ENCODE data around the gene UPK3BL1.
"Not testable (repeated sequence)": the region's sequence is repeated elsewhere in the genome, so short reads cannot be mapped to it uniquely, and the experiment has no call there.

Gene UPK3BL1

DNA sequence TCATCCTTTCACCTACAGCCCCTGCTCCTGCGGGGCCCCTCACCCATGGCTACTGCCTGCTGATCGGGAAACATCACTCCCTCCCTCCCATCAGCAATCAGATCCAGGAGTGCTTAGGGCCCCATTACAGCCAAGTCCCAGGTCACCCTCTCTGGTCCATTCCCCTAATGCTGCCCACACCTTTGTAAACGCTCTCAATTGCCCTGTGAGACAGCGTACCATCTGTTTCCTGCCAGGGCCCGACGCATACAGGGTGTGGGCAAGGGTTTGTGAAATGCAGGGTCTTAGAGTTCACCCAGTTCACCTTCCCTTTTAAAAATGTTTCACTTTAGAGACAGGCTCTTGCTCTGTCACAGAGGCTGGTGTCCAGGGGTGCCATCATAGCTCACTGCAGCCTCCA, 8.3 kb downstream of the UPK3BL1 start:
- not testable (repeated sequence) for DNase-seq (ENCODE audit: insufficient read length, low spot score); FAIRE-seq

DNA sequence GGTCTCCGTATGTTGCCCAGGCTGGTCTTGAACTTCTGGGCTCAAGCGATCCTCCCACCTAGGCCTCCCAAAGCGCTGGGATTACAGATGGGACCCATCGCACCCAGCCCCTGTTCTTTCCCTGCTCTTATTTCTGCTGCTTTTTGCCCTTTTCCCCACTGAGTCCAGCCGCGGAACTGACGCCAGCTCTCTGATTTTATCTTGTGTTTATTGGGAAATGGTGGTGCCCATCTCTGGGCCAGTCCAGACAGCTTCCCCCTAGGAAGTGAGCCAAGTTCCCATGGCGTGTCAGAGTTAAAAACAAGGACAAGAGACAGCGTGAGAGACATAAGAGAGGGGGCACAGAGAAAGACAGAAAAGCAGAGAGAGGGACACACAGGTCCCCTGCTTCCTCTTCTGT, 12.0 kb downstream of the UPK3BL1 start:
- not testable (repeated sequence) for FAIRE-seq; DNase-seq (ENCODE audit: insufficient read length, low spot score)

DNA sequence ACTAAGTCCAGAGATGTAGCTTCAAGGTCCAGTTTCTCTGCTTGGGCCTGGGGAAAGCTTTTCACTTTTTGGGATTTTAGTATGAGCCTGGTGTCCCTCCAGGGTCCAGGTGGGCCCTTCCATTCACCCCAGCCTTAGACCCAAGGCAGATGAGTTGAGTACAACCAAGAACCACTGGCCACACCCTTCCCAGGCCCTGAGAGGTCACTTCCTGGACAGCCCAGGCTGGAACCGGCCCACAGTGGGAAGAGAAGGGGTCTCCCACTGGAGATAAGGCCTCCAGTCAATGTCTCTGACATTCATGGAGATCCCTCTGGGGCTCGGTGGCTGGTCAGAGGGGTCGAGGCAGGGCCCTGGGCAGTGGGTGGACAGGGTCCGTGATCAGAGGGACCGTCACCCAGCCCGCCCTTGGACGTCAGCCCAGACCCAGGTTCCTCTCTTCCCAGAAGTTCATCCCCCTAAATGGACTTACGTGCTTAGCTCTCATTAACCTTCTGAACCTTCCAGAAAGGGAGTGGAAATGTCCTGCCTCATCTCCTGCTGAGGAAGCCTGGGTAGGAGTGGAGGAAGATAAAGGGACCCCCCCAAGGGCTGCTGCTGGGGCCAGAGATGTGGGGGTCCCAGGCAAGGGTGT, 15.2 kb downstream of the UPK3BL1 start:
- not testable (repeated sequence) for DNase-seq (ENCODE audit: insufficient read length, low spot score); FAIRE-seq

DNA sequence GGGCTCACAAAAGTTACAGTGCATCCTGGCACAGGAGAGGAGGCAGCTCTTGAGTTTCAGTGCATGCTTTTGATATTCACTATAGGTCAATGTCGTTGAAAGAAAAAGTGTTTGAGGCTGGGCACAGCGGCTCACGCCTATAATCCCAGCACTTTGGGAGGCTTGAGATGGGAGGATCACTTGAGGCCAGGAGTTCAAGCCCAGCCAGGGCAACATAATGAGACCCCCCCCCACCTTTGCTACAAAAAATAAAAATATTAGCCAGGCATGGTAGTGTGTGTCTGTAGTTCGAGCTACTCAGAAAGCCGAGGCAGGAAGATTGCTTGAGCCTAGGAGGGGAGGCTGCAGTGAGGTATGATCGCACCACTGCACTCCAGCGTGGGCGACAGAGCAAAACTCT, 24.5 kb downstream of the UPK3BL1 start:
- DNase-seq (ENCODE audit: insufficient read length, low spot score); FAIRE-seq: not testable (repeated sequence)

DNA sequence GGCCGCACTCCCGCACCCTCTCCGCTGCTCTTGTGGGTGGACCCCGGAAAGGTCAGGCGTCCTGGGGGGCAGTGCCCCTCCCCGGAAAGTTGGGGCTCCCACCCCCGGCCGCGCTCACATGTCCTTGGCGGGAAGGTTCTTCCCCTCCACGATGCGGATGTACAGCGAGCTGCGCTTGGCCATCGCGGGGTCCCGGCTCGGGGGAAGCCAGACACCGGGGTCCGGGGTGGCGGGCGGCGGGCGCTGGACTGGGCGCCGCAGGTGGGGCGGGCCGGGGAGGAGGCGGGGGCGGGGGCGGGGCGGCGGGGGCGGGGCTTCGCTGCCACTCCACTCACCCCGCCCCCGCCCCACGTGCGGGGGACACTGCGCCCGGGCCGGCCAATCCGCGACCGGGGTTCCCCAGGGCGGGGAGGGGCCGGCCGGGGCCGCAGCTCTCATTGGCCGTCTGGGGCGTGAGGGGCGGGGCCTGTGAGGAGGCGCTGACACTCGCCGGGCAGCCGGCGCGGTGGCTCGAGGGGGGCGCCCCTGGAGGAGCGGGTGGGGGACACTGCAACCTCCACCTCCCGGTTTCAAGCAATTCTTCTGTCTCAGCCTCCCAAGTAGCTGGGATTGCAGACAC, 26.0 kb downstream of the UPK3BL1 start, which contains the start of gene RASA4:
Gene RASA4 (minus strand): TSS at position 250 of the 619 bp plus-strand sequence. CDS start 67 bp downstream, at position 183.
- not testable (repeated sequence) for DNase-seq (ENCODE audit: insufficient read length, low spot score); FAIRE-seq

DNA sequence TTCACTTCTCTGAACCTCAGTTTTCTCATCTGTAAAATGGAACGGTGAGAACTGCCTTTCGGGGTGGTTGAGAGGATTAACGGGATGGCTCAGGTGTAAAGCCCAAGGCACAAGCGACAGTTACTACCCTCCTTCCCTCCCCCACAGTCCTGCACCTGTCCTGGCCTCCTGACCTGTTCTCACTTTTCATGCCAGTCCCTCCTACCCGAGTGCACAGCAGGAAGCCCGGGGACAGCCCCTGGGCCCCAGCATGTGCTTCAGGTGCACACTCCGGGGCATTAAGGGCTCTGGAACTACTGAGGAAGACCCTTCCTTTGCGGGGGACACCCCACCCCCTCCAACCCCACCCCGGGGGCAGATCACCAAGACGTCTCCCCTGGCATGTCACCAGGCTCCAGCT, 26.7 kb downstream of the UPK3BL1 start:
- DNase-seq (ENCODE audit: insufficient read length, low spot score); FAIRE-seq: not testable (repeated sequence)

DNA sequence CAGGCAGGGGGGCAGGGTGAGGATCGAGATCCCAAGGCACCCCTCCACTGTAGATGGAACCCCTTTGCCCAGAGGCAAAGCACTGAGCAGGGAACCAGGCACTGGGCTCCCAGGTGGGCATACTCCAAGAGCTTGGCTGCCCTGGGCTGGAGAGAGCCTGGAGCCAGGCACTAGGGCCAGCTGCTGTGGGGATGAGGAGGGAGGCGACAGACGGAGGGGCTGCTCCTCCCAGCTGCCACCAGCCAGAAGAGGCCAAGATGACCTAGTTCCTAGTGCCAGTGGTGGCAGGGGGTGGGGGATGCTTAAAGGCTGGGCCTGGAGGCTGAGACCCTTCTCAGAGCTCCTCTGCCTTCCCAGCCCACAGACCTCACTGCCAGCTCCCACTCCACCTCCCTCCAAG, 27.7 kb downstream of the UPK3BL1 start:
- DNase-seq (ENCODE audit: insufficient read length, low spot score); FAIRE-seq: not testable (repeated sequence)

DNA sequence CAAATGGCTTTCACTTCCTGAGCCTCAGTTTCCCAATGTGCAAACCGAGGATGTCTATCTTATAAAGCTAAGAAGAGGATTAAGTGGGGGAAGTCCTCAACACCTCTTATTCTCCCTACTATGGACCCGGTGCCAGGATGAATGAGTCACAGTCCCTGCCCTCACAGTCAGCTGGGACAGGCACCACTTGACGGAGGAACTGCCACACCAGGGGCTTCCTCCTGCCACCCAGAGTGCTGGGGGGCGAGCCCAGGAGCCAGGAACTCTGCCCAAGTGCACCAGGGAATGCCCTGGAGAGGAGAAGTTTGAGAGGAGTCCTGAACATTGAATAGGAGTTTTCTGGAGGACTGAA, 28.3 kb downstream of the UPK3BL1 start:
- not testable (repeated sequence) for DNase-seq (ENCODE audit: insufficient read length, low spot score); FAIRE-seq

DNA sequence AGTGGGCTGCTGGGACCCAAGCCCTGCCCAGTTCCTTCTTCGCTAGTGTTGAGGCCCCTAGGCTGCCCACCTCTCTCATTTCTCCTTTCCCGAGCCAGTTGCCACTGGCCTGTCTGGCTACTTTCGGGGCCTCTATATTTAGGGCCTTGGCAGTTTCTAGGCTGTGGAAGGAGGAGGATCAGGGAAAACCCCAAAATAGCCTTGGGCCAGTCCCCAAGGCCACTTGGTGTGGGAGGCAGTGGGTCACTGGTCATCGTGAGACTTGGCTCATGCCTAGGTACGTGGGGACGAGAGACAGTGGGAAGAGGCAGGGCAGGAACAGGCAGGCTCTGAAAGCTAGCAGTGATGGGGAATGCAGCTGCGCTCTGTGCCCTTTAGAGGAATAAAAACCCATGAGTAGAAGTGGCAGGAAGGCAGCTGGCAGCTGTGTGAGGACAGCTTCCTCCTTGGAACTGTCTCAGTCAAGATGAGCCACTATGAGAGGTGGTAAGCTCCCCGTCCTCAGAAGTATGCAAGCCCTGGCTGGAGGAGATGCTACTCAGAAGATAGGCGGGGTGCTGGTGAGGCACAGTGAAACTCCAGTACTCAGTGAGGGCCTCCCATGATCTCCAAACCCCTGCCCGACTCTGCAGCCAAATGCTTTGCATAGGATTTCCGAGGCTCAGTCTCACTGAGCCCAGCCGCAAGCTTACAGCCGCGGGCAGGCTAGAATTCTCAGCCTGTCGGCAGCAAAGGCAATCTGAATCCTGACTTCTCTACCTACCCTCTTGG, 28.8 kb downstream of the UPK3BL1 start:
- not testable (repeated sequence) for DNase-seq (ENCODE audit: insufficient read length, low spot score); FAIRE-seq

DNA sequence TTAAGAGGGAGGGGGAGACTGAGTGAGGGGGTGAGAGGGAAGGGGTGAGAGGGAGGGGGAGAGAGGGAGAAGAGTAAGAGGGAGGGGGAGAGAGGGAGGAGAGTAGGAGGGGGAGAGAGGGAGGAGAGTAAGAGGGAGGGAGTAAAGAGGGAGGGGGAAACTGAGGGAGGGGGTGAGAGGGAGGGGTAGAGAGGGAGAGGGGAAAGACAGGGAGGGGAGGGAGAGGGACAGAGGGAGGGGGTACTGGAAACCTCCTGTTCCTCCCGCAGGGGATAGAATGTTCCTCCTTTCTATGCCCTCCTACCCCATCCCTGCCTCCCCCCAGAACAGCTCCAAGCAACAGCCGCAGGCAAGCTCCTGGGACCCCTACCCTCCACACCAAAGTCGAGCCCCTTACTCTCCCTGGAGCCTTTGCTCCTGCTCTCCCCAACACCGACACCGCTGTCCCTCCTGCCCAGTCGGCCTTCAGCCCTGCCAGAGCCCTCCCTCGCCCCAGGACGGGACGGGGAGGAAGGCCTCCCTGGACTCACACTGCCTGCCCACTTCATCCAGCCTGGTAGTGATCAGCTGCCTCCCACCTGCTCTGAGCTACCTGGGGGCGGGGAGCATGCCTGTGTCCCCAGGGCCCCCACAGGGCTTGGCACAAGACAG, 30.8 kb downstream of the UPK3BL1 start:
- DNase-seq (ENCODE audit: insufficient read length, low spot score); FAIRE-seq: not testable (repeated sequence)

DNA sequence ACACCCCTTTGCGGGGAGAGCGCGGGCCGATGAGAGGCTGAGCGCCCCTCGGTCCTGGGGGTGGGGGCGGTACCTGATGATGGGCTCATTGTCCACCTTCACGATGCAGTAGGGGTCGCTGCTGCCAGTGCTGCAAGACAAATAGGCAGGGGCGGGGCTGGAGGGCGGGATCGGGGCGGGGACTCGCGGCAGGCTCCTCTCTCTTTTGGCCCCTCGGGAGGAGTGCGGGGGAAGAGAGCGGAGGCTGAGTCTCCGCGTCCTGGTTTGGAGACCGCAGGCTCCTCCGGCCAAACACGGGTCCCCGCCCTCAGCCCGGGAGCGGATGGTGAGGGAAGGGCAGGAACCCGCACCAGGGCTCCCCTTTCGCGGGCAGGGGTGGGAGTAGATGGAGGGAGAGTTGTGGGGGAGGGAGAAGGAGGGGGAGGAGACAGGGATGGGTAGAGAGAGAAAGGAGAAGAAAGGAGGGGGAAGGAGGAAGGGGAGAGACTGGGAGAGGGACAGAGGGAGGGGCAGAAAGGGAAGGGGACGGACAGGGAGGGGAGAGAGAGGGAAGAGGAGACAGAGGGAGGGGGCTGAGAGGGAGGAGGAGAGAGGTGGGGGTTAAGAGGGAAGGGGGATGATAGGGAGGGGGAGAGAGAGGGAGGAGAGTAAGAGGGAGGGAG, 31.4 kb downstream of the UPK3BL1 start:
- not testable (repeated sequence) for FAIRE-seq

DNA sequence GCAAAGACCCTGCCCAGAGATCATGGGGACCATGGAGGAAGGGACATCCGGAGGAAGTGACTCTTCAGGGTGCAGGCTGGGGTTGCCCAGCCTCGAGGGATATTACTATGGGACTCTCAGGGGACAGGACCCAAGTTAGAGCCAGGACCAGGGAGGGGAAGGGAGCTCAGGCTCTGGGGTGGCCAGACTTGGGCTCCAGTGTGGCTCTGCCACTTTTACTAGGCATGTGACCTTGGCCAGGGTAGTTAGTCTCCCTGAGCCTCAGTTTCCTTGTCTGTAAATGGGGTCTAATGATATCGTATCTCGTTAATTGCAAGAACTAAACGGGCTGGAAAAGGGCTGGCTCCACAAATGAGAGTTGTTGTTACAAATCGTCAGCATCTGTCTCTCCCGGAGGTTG, 32.1 kb downstream of the UPK3BL1 start:
- DNase-seq (ENCODE audit: insufficient read length, low spot score); FAIRE-seq: not testable (repeated sequence)

More for the DNA sequence above, 31.4 kb downstream of the UPK3BL1 start:
- not testable (repeated sequence) for DNase-seq (ENCODE audit: insufficient read length, low spot score)

DNA sequence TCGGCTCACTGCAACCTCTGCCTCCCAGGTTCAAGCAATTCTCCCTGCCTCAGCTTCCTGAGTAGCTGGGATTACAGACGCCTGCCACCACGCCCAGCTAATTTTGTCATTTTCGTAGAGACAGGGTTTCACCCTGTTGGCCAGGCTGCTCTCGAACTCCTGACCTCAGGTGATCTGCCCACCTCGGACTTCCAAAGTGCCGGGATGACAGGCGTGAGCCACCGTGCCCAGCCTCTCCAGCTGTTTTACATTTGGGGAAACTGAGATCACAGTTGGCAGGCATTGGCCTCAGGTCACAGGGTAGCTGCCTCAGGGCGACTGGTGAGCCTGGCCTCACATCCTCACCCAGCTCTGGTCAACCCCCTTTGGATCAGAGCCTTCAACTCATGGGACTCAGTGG, 32.9 kb downstream of the UPK3BL1 start:
- FAIRE-seq; DNase-seq (ENCODE audit: insufficient read length, low spot score): not testable (repeated sequence)

DNA sequence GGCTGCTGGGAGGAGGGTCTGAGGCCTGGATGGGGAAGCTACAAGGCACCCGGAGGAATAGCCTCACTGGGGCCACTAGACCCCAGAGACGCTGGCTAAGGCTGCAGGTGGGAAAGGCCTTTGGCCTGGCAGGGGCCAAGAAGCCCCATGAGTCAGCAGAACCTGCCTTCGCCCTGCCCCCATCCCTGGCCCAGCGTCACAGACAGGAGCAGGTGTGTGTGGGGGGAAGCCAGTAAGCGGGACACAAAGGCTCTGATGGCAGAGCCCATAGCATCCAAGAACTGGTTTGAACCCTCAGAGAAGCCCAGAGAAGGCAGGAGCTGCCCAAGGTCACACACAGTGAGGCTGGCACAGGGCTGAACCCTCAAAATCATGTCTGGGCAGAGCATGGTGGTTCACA, 35.7 kb downstream of the UPK3BL1 start:
- FAIRE-seq; DNase-seq (ENCODE audit: insufficient read length, low spot score): not testable (repeated sequence)

DNA sequence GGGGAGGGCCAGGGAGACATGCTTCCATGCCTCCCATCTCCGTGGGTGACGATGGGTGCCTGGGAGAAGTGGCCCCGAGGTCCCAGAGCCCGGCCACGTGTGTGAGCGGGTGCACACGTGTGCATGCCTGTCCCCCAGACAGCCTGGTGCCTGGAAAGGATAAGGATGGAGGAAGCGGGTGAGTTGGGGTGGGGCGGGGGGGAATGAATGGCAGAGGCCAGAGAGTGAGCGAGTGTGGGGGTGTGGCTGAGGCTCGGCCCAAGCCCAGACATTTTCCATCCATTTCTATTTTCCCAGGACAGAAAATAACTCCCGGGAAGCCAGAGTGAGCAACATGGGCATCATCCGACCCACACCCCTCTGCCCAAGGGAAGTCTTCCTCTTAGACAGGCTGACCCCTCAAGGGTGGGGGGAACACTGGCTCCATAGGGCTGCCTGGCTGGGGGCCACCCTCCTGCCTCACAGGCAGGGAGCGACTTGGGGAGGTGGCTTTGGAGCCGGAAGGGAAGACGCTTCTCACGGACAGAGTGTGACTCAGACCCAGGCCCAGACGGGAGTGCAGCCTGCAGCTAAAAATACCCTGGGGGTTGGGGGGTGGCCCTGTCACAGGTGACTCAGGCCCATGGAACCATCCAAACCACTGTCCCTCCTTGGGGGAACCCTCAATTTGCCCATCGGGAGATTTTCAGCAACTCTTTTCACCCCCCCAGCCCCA, 38.0 kb downstream of the UPK3BL1 start:
- not testable (repeated sequence) for FAIRE-seq; DNase-seq (ENCODE audit: insufficient read length, low spot score)

DNA sequence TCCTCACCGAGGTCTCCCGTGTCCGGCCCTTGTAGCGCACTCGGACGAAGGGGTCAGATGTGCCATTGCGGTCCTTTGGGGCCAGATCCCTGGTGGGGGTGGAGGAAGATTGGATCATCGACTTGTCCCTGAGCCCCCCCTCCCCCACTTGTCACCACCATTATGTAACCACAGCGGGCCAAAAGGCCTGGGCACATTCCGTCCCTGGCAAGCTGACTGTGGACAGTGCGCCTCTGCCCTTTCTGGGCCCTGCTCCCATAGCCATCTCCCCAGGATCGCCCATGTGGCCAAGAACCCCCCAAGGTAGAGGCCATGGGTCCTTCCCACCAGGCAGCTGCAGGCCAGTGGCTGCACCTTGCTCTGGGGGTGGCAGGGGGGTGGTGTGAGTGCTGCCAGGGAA, 40.3 kb downstream of the UPK3BL1 start:
- DNase-seq (ENCODE audit: insufficient read length, low spot score); FAIRE-seq: not testable (repeated sequence)

DNA sequence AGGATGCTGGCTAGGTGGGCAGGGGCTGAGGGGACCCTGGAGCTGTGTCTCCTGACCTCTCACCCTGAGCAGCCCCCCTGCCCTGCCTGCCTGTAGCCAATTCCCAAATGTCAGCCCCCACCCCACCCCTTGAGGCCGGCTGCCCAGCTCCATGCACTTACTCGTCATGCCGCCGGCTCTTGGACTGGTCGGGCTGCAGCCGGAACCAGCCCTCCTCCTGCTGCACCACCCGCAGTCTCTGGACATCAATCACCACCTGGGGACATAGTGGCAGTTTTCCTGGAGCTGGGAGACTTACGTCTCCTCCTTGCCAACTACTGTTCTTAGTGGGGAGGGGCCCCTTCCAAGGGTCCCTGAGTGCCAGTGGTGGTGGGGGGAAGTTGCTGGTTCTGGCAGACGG, 42.9 kb downstream of the UPK3BL1 start:
- not testable (repeated sequence) for FAIRE-seq; DNase-seq (ENCODE audit: insufficient read length, low spot score)

DNA sequence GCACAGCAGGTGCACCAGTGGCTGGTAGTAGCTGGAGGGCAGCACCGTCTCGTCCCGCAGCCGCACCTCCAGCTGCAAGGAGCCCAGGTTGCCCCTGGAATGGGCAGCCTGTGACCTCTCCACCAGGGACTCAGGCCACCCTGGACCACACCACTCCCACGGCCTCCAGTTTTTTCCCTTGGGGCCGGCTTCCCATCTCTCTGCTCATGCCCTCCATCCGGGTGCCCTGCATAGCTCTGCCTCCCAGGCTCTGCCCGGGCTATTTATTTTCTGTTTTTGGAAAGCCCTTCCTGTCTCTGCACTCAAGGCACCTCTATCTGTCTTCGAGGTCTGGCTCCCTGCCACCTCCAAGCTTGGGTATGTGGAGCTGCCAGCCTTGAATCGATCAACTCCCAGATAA, 46.6 kb downstream of the UPK3BL1 start:
- not testable (repeated sequence) for DNase-seq (ENCODE audit: insufficient read length, low spot score); FAIRE-seq

DNA sequence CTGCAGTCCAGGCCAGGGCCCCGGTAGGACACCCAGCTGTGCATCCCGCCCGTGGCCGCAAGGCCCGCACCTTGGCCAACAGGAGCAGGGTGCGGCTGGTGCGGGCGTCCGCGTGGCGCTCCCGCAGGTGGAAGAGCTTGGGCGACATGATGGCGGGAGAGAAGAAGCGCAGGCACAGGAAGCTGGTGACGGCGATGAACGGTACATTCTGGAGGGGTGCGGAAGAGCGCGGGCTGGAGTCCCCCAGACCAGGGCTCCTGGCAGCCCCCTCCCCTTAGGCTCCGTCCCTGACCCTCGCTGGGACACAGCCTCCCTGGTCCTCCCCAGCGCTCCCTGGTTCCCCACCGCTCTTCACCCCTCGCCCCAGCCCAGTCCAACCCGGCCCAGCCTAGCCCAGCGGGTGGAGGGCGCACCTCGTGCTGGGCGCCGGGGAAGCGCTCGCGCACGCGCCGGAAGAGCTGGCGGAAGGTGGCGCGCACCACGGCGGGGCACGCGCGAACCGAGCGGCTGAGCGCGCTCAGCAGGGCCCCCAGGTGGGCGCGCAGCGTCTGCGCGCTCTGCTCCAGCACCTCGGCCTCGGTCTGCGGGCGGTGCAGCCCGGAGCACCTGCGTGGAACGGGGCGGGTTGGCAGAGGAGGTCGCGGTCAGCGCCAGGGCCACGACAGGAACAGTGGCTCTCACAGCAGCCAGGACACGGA, 48.8 kb downstream of the UPK3BL1 start:
- not testable (repeated sequence) for DNase-seq (ENCODE audit: insufficient read length, low spot score); FAIRE-seq

Measured in HTR-8/SVneo (cell line).